HTERT RPE-1 (cell line): ENCODE data around the gene EDN1.

Experiments
- in situ Hi-C: fragments of 300-500 bp; cut with MboI; formaldehyde crosslinking; loops from 4 replicates; pipeline ENCODE4 v1.14.3; 2020; ENCODE audit warnings: low sequenced_read_pairs

Gene EDN1

GRCh38 chr6:12289933-12290820 lies at the start of gene EDN1:
EDN1 (plus strand) TSS chr6:12290361; CDS start chr6:12290630, 269 bp downstream.
- in situ Hi-C loops, result no loop called here

GRCh38 chr6:12241493-12242175 lies 48.5 kb upstream of the EDN1 start:
- in situ Hi-C loops, result no loop called here

GRCh38 chr6:12243169-12243568 lies 47.0 kb upstream of the EDN1 start:
- in situ Hi-C loops, result no loop called here

- in situ Hi-C loops, result no loop called here
These were observed 44.8 kb upstream of the EDN1 start for GRCh38 chr6:12245360-12245759.

- in situ Hi-C loops, result no loop called here
These were observed 44.1 kb upstream of the EDN1 start for GRCh38 chr6:12245763-12246718.

GRCh38 chr6:12246900-12247299 lies 43.3 kb upstream of the EDN1 start:
- in situ Hi-C loops, result no loop called here

GRCh38 chr6:12249541-12250382 lies 40.4 kb upstream of the EDN1 start:
- in situ Hi-C loops, result no loop called here

GRCh38 chr6:12250383-12250770 lies 39.8 kb upstream of the EDN1 start:
- in situ Hi-C loops, result no loop called here

- in situ Hi-C loops, result no loop called here
These were observed 36.0 kb upstream of the EDN1 start for GRCh38 chr6:12254210-12254609.

- in situ Hi-C loops, result no loop called here
These were observed 32.0 kb upstream of the EDN1 start for GRCh38 chr6:12258191-12258590.

GRCh38 chr6:12258591-12259075 lies 31.5 kb upstream of the EDN1 start:
- in situ Hi-C loops, result no loop called here

GRCh38 chr6:12260458-12261093 lies 29.6 kb upstream of the EDN1 start:
- in situ Hi-C loops, result no loop called here

- in situ Hi-C loops, result no loop called here
These were observed 28.7 kb upstream of the EDN1 start for GRCh38 chr6:12261502-12261901.

- in situ Hi-C loops, result no loop called here
These were observed 27.7 kb upstream of the EDN1 start for GRCh38 chr6:12262236-12263061.

- in situ Hi-C loops, result no loop called here
These were observed 26.8 kb upstream of the EDN1 start for GRCh38 chr6:12263403-12263802.

- in situ Hi-C loops, result no loop called here
These were observed 25.5 kb upstream of the EDN1 start for GRCh38 chr6:12264671-12265070.

GRCh38 chr6:12265296-12265695 lies 24.9 kb upstream of the EDN1 start:
- in situ Hi-C loops, result no loop called here

GRCh38 chr6:12265791-12266190 lies 24.4 kb upstream of the EDN1 start:
- in situ Hi-C loops, result no loop called here

- in situ Hi-C loops, result no loop called here
These were observed 23.6 kb upstream of the EDN1 start for GRCh38 chr6:12266571-12266970.
